Heart right ventricle (tissue), 16 donors: ENCODE results near the gene CSF3. TPM values are rescaled to one million over a fixed set of nuclear protein-coding genes. Genes with fewer than 3 reads are reported as not detected.
A peak's percentile ranks its signal among the peaks of the same experiment; 100 is the strongest.

ENCODE experiments used
- ATAC-seq, 8 donors: fragments of 200-7000 bp; cut with Tn5 transposase; one replicate each; pipeline ENCODE4 v1.9.1; 2020; ENCODE audit warnings: mild to moderate bottlenecking in 8 of 8, moderate library complexity in 8 of 8, moderate number of reproducible peaks in 1 of 8
- DNase-seq, 2 donors: peaks; one replicate each; pipeline ENCODE4 v3.0.0-alpha.2; 2020
- H3K27ac ChIP-seq, 10 donors: fragments of 200-600 bp; sonication (generic) in 2 of 10; one replicate each; pipeline versions ENCODE4 v1.5.0 to v1.8.0; 2020 to 2022; ENCODE audit warnings: mild to moderate bottlenecking in 3 of 10
- H3K27me3 ChIP-seq, 7 donors: fragments of 200-600 bp; one replicate each; pipeline ENCODE4 v1.8.0; 2021 to 2022; ENCODE audit warnings: mild to moderate bottlenecking in 2 of 7
- H3K36me3 ChIP-seq, 9 donors: fragments of 200-600 bp; sonication (generic) in 1 of 9; one replicate each; pipeline versions ENCODE4 v1.5.0 to v1.8.0; 2020 to 2022; ENCODE audit warnings: mild to moderate bottlenecking in 2 of 9
- H3K4me1 ChIP-seq, 9 donors: fragments of 200-600 bp; sonication (generic) in 1 of 9; one replicate each; pipeline versions ENCODE4 v1.5.0 to v1.8.0; 2020 to 2022; ENCODE audit warnings: mild to moderate bottlenecking in 4 of 9
- H3K4me3 ChIP-seq, 10 donors: fragments of 200-600 bp; sonication (generic) in 2 of 10; one replicate each; pipeline versions ENCODE4 v1.5.0 to v1.8.0; 2020 to 2022; ENCODE audit warnings: mild to moderate bottlenecking in 7 of 10, moderate library complexity in 2 of 10
- H3K9me3 ChIP-seq, 11 donors: fragments of 200-600 bp in 10 of 11; sonication (generic) in 2 of 11; one replicate each; pipeline versions ENCODE4 v1.5.0 to v1.8.0; 2013 to 2022; ENCODE audit warnings: mild to moderate bottlenecking in 2 of 11, control low read depth in 1 of 11, moderate library complexity in 1 of 11
- CTCF ChIP-seq, 9 donors: fragments of 200-600 bp; sonication (generic) in 2 of 9; IDR thresholded peaks; one replicate each; pipeline versions ENCODE4 v1.5.0 to v1.8.0; 2021 to 2022; ENCODE audit warnings: antibody characterized with exemption in 9 of 9, mild to moderate bottlenecking in 5 of 9, moderate library complexity in 1 of 9
- WGBS, 2 donors: extraction: QIAGEN DNeasy Blood & Tissue Kit; methylation state at CpG; one replicate each; pipeline ENCODE4 v1.1.7; 2013; ENCODE audit warnings: inconsistent platforms in 1 of 2; 5-methylcytosine and 5-hydroxymethylcytosine counted together
- intact Hi-C, 10 donors: fragments of 100-400 bp; cut with DNase I; formaldehyde crosslinking; loops; one replicate each; pipeline versions ENCODE4 v1.11.1 to v1.14.2; 2022
- polyA plus RNA-seq, 2 donors: library from polyadenylated mRNA; stranded (reverse); fragments of 200-250 nt; gene quantifications; one replicate each; pipeline ENCODE4 v1.2.3, GENCODE V29; 2013
- total RNA-seq, 10 donors: library from RNA; stranded (reverse); fragmentation: NEBNext Ultra II Directional in 3 of 10; extraction: Animal tissue kit (Norgen Biotek cat#: 25700) in 3 of 10; gene quantifications; one replicate each; pipeline versions ENCODE4 v1.2.1 to v1.2.4, GENCODE V29; 2021 to 2023
- donor health status: Arrhythmogenic right ventricular cardiomyopathy.
- donor health status: ischemic (EF 13 %, LVEDD 7.1; RV severe dilation, severe dysfunction).
- donor health status: healthy with polysubstance abuse.
- donor health status: DM: no; HTN: yes; CAD: no.
- donor health status: DM: no; HTN: no; CAD: no.
- donor health status: ischemic (EF 25% LVEDD 6.9; RV normal size, moderate dysfunction).
- donor health status: ischemic (EF 25% LVEDD 5.7; RV mildly dilated, moderate dysfunction).
- donor health status: healthy.
- donor health status: DM: yes; HTN: yes; CAD: no.
- donor health status: Ischemic cardiomyopathy.
- donor health status: ischemic (EF 35%, LVEDD 5.7; RV mildly dilated, moderate dysfunction).
- donor health status: nonischemic (EF 11% LVEDD 7.7; RV severe dilation, severe dysfunction).
- donor health status: DM: yes; HTN: yes; CAD: no.
- donor health status: PGD.
- donor health status: ischemic (EF 29% LVEDD 5.4; RV normal size, mild dysfunction).
- donor health status: nonischemic (EF 23%, LVEDD 6.1; RV moderate dilation, normal function).

Gene CSF3
- total and polyA plus RNA-seq, 12 donors: 0.29 to 4.2 (median 0.81) TPM; not detected in 7

GRCh38 chr17:40059729-40060475 lies 44.7 kb downstream of the CSF3 start:
- intact Hi-C loops: loop anchor here in 6 of 10 donors (5.0 to 10.0 kb wide), 4 partner anchors 32 to 55 kb away; no protein-coding TSS in a partner anchor
- H3K9me3 ChIP-seq: no peaks in the 10 kb centered on the region
- peak in 1 of 8 donors; percentile 46 for ATAC-seq
- H3K36me3 ChIP-seq: no peaks in the 10 kb centered on the region
- H3K27ac ChIP-seq: peak overlapping the region in 4 of 10 donors; percentile 10 to 88 (median 69)
- no peak for TF ChIP-seq CTCF (IDR thresholded peaks at IDR 0.05)
- DNase-seq: no peak
- peaks cover 14 to 56% (median 38%) of the 10 kb centered on the region in 9 donors for H3K4me1 ChIP-seq
- 63 to 75% methylated on average over 8 of the region's 8 CpGs for WGBS, 2 donors
- H3K27me3 ChIP-seq: no peaks in the 10 kb centered on the region
- no peak overlapping the region for H3K4me3 ChIP-seq

GRCh38 chr17:40060887-40061608 lies 45.8 kb downstream of the CSF3 start:
- peaks cover 25 to 62% (median 46%) of the 10 kb centered on the region in 9 donors for H3K4me1 ChIP-seq
- peak overlapping the region in 2 of 10 donors; percentile 10 to 88 for H3K27ac ChIP-seq
- no peak overlapping the region for H3K4me3 ChIP-seq
- 82 to 86% methylated on average over 11 of the region's 11 CpGs for WGBS, 2 donors
- H3K9me3 ChIP-seq: no peaks in the 10 kb centered on the region
- DNase-seq (peak in 1 of 2 donors; percentile 3), ATAC-seq (no peak)
- TF ChIP-seq CTCF (IDR thresholded peaks at IDR 0.05): no peak
- intact Hi-C loops: loop anchor here in 6 of 10 donors (5.0 to 10.0 kb wide), 3 partner anchors 36 to 54 kb away; no protein-coding TSS in a partner anchor
- no peaks in the 10 kb centered on the region for H3K27me3 ChIP-seq
- no peaks in the 10 kb centered on the region for H3K36me3 ChIP-seq

- peak in 1 of 2 donors; percentile 3 for DNase-seq
- H3K27ac ChIP-seq: peak overlapping the region in 6 of 10 donors; percentile 66 to 99 (median 84)
- intact Hi-C loops: loop anchor here in 9 of 10 donors (1.0 to 10.0 kb wide), 7 partner anchors 14 to 53 kb away; no protein-coding TSS in a partner anchor
These were observed 46.4 kb downstream of the CSF3 start for GRCh38 chr17:40061609-40062038.

More at GRCh38 chr17:40061609-40062038, 46.4 kb downstream of the CSF3 start:
- H3K36me3 ChIP-seq: no peaks in the 10 kb centered on the region
- ATAC-seq: no peak
- WGBS, 2 donors: 81 to 87% methylated on average over 10 of the region's 10 CpGs
- no peak overlapping the region for H3K4me3 ChIP-seq
- H3K27me3 ChIP-seq: no peaks in the 10 kb centered on the region
- TF ChIP-seq CTCF (IDR thresholded peaks at IDR 0.05): no peak
- peaks cover 26 to 62% (median 48%) of the 10 kb centered on the region in 9 donors for H3K4me1 ChIP-seq
- H3K9me3 ChIP-seq: no peaks in the 10 kb centered on the region
